Measurements from ENCODE around the gene PRR9. TPM values are rescaled to one million over a fixed set of nuclear protein-coding genes. Genes with fewer than 3 reads are reported as not detected.

PRR9 gene, protein sequence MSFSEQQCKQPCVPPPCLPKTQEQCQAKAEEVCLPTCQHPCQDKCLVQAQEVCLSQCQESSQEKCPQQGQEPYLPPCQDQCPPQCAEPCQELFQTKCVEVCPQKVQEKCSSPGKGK
- total RNA-seq = not detected in 2 replicates

DNA sequence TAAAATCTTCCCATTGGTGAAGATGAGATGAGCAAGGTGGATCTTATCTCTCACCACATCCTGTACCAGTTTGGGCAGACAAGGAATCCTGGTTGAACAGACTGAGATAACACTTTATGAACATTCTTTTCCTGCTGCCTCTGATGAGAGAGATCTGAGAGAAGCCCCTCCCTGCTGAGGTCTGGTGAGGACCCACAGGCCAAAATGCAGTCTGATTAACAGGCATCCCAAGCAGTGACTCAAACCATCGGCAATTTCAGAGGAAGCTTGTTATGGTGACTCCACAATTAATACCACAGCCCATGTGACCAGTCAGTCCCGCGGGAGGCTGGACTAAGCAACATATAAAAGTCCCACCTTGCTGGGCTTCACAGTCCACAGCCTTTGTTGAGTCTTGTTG is at the start of gene PRR9:
Gene PRR9, plus strand, starts transcription at position 373 of the 400 bp plus-strand sequence. CDS start 561 bp downstream, outside the sequence.

DNA sequence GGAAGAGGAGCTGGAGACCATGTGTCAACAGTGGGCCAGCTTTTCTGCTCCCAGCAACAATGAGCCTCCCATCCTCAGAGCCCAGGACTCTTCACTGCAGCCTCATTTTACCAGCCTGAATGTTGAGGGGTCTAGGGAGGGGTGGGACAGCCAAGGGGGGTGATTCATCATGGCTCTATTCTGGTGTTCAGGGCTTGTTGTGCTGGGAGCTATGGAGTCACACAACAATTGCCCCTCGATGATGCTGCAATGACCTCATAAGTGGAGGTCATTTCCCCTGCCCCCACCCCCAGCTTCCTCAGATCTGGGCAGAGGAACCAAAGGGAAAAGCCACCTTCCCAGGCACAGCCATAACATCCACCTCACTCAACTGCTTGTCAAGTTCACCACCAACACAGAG is 14.3 kb upstream of the PRR9 start, which contains the start of gene LELP1:
Gene LELP1, plus strand, starts transcription at position 301 of the 400 bp plus-strand sequence. CDS start 1,278 bp downstream, outside the sequence.

DNA sequence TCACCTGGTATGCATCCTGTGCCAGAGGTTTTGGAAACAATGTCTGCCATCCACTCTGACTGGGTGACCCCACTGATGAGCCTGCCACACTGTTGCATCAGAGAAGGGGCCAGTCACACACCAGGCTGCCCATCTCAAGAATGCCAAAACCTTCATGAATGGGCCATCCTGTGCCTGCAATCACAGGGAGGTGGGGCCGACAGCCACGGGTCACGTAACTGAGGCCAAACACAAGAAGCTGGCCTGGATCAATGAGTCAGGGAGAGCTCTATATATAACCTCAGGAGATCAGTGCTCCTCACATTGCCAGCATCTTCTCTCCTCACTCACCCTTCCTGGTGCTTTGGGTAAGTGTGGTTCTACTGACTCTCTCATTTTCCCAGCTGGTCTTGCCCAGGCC is 42.0 kb downstream of the PRR9 start, which contains the start of gene LORICRIN:
Gene LORICRIN, plus strand, starts transcription at position 301 of the 400 bp plus-strand sequence. CDS start 1,263 bp downstream, outside the sequence.

Other genes with a start within 250 kb of the PRR9 start
- gene SPRR4, start 246.9 kb upstream of the PRR9 start, total RNA-seq = not detected in 2 replicates
- gene SPRR1A, start 233.5 kb upstream of the PRR9 start, total RNA-seq = not detected in 2 replicates
- not detected in 2 replicates for gene SPRR3, start 215.8 kb upstream of the PRR9 start, total RNA-seq
- not detected in 2 replicates for gene SPRR1B, start 186.4 kb upstream of the PRR9 start, total RNA-seq
- not detected in 2 replicates for gene SPRR2D, start 176.5 kb upstream of the PRR9 start, total RNA-seq
- not detected in 2 replicates for gene SPRR2A, start 160.1 kb upstream of the PRR9 start, total RNA-seq
- not detected in 2 replicates for gene SPRR2B, start 146.0 kb upstream of the PRR9 start, total RNA-seq
- not detected in 2 replicates for gene SPRR2E, start 123.1 kb upstream of the PRR9 start, total RNA-seq
- not detected in 2 replicates for gene SPRR2F, start 104.1 kb upstream of the PRR9 start, total RNA-seq
- gene SPRR2G, start 66.7 kb upstream of the PRR9 start, total RNA-seq = not detected in 2 replicates
- not detected in 2 replicates for gene LELP1, start 14.2 kb upstream of the PRR9 start, total RNA-seq
- not detected in 2 replicates for gene LORICRIN, start 42.1 kb downstream of the PRR9 start, total RNA-seq
- not detected in 2 replicates for gene PGLYRP3, start 95.4 kb downstream of the PRR9 start, total RNA-seq
- gene PGLYRP4, start 131.3 kb downstream of the PRR9 start, total RNA-seq = not detected in 2 replicates
- not detected in 2 replicates for gene S100A9, start 140.3 kb downstream of the PRR9 start, total RNA-seq
- gene S100A12, start 158.0 kb downstream of the PRR9 start, total RNA-seq = not detected in 2 replicates
- not detected in 2 replicates for gene S100A8, start 173.5 kb downstream of the PRR9 start, total RNA-seq
- gene S100A7A, start 198.9 kb downstream of the PRR9 start, total RNA-seq = not detected in 2 replicates
- not detected in 2 replicates for gene S100A7, start 243.1 kb downstream of the PRR9 start, total RNA-seq